GM03348 (cell line): Measurements from ENCODE around the gene ZNF221.
"Not testable (repeated sequence)": the region's sequence is repeated elsewhere in the genome, so short reads cannot be mapped to it uniquely, and the experiment has no call there.

Source experiments
- DNase-seq: peaks from one replicate; pipeline ENCODE4 v3.0.0; 2012; ENCODE audit warnings: low spot score

The ZNF221 gene

DNA sequence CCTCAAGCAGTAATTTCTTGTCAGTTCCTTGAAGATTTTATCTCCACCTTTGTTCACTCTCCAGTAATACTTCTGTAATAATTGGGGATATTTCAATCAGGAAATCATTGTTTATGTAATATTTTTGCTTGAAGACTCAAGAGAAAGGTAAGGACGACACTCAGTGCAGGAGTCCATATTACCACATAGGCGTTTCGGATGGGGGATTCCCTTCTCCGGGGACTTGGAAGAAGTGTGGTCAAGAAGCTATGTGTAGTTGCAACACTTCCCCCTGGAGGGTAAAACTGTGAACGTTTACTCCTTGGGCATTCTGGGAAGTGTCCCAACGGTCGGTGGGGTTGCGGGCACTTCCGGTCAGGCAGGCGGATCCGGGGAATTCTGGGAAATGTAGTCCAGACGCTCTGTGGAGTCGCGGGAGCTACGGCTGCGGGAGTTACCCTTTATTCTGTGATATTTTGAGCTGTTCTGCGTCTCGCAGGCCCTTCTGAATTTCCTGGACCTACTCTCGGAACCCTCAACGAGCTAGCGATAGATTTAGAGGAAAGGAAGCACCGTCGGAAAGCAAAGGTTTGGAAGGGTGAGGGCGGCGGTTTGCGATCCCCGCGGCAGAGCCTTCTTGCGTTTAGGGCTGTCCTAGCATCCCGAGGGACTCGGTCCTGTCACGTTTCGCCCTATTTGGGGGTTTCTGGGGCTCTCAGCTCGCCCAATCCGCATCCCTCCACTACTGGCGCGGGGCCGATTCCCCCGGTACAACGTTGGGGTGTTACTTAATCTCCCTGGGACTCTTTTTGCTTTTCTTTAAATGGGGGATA lies at the start of gene ZNF221:
TSS of gene ZNF221 (plus strand) at position 395 of the 812 bp plus-strand sequence. CDS start 11,499 bp downstream, outside the sequence.
- peak; percentile 96 for DNase-seq

DNA sequence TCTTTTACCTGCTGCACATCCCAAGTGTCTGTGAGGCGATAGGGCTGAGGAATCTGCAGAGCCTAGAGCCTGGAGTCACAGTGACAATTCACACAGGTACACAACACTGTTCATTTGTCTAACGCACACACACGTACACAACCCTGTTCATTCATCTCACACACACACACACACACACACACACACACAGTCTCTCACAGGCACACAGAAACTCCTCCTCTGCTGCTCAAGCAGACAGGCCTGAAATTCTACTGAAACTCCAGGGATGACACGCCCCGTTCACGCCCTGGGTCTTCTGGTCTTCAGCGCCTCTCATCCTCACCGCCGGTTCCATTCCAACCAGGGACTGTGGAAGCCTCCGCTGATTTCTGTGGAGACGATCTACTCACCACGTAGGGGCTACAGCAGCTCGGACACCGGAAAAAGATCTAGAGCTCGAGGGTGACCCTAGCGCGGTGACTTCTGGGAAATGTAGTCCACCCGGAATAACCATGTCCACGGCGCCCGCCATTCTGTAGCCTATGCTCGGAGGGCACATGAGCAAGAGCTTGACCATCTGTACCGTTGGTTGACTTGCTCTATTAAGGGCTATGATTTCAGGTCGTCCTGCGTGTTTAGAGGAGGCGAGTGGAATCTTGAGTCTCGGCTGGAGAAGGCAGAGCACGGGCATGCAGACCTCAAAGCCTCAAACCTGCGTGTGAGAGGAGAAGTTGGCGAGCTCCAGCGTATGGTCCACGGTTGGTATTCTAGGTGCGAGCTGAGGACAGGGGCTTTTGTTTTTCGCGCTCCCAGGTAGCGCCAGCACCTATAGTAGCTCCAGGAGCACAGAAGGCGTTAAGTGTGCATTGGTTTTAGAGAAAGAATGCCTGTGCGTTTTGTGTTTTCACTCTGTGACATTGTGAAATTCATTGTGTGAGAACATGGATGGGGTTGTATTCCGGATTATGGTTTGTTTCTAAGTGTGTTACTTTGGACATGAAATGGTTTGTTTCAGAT lies 49.3 kb upstream of the ZNF221 start:
- DNase-seq: peak; percentile 91

DNA sequence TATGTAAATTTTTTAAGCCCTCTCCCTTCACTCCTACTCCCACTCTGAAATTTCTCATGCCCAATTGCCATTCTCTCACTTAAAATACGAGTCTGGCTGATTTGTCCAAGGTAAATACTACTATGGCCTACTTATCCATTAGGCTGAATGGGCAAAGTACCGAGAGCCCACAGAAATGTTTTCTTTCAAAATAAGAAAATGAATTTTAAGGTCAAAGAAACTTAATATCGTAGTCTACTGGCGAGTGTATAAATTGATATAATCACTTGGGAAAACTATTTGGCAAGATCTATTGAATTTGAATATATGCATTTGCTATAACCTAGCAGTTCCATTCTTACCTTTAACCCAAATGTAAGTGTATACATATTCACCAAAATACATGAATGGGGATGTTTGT lies 48.6 kb upstream of the ZNF221 start:
- DNase-seq: no peak

DNA sequence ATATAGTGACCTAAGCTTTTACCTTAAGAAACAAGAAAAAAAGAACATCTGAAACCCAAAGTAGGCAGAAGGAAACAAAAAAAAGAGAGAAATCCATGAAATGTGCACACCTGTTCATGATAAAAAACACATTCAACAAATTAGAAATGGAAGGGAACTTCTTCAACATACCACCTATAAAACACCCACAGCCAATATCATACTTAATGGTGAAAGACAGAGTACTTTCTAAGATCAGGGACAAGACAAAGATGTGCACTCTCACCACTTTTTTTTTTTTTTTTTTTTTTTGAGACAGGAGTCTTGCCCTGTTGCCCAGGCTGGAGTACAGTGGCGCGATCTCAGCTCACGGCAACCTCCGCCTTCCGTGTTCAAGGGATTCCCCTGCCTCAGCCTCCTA lies 45.1 kb upstream of the ZNF221 start:
- no peak for DNase-seq

DNA sequence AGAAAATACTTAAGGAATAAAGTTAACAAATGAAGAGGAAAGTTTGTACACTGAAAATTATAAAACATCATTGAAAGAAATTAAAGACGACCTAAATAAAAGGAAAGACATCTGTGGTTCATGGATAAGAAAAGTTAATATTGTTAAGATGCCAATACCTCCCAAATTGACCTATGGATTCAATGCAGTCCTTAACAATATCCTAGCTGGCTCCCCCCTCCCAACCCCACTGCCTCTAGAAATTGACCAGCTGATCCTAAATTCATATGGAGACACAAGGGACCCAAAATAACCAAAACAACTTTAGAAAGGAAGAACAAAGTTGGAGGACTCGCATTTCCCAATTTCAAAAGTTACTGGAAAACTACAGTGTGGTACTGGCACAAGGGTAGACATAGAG lies 44.3 kb upstream of the ZNF221 start:
- no peak for DNase-seq

DNA sequence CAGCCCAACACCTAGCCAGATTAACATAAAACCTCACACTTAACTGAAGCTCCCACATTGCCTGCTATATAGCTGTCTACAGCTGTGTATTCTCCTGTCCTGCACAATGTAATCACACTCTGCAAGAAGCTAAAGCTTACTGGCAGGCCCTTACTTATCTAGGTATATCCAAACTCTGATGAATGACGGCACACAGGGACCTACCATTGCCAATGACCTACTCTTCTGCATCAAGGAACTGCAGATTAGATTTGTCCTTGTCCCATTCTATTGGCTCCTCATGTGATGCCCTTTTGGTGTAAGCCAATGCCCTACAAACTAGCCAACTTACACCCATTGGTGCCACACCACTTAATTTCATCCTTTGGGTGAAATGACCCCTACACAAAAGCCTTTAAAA lies 42.4 kb upstream of the ZNF221 start:
- no peak for DNase-seq

DNA sequence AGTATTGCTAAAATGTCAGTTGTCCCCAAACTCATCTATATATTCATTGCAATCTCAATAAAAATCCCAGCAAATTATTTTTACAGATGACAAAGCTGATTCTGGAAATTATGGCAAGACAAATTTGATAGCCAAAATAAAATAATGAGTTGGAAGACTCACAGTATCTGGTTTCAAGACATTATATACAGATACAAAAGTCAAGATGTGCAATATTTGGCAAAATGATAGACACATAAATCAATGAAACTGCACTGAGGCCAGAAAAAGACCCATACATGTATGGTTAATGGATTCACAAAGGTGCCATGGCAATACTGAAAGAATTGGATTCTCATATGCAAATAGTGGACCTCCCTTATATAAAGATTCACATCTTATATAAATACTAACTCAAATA lies 40.1 kb upstream of the ZNF221 start:
- DNase-seq: no peak

DNA sequence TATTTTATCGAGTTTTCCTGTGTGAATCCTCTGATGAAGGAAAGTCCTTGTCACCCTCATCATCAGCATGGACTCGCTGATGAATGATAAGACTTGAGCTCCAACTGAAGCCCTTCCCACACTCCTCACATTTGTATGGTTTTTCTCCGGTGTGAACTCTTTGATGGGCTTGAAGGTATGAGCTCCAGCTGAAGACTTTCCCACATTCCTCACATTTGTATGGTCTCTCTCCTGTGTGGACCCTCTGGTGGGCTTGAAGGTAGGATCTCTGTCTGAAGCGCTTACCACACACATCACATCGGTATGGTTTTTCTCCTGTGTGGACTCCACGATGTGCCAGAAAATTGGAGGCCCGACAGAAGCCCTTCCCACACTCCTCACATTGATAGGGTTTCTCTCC lies 37.6 kb upstream of the ZNF221 start:
- DNase-seq: no peak

DNA sequence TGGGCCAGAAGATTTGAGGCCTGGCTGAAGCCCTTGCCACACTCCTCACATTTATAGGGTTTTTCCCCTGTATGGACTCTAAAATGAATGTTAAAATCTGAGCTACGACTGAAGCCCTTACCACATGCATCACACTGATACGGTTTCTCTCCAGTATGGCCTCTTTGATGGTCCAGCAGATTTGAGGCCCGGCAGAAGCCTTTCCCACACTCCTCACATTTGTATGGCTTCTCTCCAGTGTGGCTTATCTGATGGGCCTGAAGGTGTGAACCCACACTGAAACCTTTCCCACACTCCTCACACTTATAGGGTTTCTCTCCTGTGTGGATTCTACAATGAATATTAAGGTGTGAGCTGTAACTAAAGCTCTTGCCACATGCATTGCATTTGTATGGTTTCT lies 37.0 kb upstream of the ZNF221 start:
- DNase-seq: no peak

DNA sequence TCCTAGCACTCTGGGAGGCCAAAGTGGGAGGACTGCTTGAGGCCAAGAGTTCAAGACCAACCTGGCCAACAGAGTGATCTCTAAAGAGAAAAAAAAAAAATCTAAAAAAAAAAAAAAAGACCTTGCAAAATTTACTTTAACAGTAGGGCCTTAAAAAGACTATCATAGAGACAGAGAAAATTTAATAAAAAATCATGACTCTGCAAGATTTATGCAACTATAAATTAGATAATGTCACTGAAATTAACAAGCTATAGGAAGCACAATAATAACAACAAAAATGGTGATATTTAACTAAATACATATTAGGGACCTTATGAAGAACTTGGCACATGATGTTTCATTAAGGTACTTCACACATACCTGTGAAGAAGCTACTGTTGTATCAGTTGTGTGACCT lies 27.2 kb upstream of the ZNF221 start:
- no peak for DNase-seq

DNA sequence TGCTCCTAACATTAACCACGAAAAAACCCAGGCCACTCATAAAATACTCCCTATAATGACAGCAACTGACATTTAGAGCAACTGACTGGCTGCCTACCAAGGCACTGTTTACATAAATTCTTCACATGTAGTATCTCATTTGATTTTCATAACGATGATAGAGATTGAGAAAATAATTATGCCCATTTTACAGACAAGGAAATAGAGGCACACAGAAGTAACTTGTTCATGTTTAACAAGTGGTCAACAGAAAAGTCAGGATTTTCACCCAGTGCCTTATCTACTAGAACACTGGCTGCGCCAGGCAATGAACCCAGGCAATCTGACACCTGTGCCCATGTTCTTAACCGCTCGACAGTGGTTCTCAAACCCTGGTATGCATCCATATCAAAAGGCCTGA lies 22.2 kb upstream of the ZNF221 start:
- no peak for DNase-seq

DNA sequence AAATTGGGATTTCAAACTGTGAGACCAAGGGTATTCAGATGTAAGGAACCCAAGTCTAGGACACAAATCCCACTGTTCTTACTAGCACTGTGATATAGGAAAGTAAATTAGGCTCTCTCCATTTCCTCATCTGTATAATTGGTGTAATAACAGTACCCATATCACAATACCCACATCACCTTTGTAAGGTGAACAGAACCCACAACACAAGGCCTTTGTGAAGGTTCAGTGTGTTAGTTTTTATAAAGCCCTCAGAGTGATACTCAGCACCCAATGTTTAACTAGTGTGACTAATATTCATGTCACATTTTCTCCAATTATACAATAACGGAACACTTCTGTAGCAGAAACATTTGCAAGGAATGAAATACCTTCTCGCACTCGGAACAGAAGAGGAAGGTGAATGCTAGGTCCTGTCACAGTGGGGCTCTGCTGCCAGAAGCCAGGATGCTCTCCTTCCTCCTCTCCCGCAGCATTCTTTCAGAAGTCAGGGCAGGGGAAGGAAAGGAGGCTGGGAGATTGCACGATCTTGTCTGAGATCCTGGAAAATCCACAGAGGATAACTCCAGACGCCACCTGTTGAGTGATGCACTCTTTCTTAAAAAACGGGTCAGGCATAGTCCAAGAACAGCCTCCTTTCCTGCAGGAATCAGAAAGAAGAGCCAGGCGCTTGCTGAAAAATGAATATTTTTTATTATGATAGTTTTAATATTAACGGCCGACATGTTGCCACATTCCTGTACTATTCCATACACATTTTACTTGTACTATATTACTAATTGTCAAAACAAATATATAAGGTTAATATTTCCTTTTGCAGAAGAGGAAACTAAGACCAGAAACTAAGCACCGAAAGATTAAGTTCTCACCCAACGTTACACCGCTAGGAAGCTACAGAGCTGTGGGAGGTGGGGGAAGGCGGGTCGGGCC lies 16.7 kb upstream of the ZNF221 start:
- DNase-seq: peak; percentile 27

DNA sequence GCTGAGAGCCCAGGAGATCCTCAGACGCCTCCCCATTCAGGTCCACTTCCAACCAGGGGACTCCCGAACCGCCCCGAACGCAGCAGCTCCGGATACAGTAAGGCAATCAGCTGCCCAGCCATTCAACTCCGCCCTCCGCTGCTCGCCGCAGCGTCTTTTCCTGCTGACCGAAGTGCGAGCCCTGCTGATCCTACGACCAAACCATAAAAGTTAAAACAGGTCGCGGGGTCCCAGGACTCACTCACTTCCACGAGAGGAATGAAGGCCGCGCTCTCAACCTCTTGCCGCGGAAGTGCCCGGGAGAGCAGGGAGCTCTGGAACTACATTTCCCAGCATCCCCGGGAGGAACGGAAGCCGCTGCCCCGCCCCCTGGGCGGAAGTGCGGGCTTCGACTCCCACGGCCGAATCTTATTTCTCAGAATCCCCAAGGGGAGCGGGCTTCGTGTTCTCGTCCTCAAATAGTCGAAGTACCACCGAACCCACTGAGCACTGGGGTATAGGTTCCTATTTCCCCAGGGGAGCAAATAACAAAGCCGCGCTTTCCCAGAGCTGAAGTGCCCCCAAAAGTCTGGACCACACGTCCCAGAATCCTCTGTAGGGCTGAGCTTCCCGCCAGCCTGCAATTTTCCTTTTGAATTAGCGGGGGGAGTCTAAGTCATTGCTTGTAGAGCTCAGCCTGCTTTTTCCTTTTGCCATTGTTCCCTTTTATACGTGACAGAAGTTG lies 15.9 kb upstream of the ZNF221 start, which contains the start of gene ZNF45:
TSS of gene ZNF45 (minus strand) at position 298 of the 724 bp plus-strand sequence. CDS start 13,097 bp downstream, outside the sequence.
- DNase-seq: peak; percentile 95

DNA sequence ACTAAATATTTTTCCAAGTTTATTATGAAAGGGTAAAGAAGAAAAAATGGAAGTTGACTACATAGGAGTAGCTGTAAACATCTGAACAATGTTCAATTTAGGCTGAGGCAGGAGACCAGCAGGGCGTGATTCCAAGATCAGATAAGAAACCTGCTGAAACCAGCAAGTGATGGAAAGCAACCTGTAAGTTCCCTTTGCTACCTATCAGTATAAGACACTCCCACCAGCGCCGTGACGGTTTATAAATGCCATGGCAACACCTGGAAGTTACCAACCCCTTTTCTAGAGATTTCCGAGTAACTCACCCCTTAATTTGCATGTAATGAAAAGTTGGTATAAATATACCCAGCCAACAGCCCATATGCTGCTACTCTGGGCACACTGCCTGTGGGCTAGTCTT lies 14.8 kb upstream of the ZNF221 start:
- no peak for DNase-seq

DNA sequence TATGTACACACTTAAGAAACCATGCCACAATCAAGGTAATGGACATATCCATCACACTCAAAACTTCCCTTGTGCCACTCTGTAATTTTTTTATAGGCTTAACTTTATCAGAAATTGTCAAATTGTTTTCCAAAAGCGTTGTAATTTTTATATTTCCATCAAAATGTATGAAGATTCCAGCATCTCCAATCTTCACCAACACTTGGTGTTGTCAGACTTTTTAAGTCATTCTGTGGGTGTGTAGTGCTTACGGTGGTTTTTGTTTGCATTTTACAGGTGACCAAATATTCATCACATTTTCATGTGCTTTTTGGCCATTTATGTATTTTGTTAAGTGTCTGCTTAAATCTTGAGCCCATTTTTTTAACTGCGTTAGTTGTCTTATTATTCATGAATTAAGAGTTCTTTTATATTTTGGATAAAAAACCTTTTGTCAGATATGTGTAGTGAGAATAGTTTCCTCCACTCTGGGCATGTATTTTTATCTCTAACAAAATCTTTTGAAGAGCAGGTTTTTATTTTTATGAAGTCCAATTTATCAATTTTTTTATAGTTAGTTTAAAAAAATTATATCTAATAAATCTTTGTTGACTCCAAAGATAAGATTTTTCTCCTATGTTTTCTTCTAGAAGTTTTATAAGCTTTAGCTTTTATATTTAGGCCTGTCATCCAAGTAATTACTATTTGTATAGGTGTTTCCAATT lies 11.3 kb upstream of the ZNF221 start:
- DNase-seq: no peak

DNA sequence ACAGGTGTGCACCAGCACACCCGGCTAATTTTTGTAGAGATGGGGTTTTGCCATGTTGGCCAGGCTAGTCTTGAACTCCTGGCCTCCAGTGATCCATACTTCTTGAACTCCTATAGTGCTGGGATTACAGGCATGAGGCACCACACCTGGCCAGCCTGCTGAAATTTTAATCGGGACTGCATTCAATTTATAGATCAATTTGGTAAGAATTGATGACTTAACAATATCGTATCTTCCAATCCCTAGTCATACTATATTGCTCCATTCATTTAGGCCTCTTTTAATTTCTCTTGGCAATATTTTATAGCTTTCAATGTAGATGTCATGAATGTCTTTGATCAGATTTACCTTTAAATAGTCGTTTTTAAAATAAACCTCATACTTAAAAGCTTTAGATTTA lies 10.3 kb upstream of the ZNF221 start:
- DNase-seq: no peak

DNA sequence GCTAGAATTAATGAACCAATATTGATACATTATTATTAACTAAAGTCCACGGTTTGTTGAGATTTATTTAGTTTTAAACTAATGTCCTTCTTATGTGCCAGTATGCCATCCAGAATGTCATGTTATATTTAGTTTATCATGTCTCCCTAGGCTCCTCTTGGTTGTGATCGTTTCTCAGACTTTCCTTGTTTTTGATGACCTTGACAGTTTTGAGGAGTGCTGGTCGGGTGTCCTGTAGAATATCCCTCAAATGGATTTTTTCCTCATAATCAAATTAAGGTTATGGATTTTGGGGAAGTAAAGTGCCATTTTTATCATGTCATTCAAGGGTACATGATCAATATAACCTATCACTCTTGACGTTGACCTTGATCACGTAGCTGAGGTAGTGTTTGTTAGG lies 9.8 kb upstream of the ZNF221 start:
- no peak for DNase-seq

DNA sequence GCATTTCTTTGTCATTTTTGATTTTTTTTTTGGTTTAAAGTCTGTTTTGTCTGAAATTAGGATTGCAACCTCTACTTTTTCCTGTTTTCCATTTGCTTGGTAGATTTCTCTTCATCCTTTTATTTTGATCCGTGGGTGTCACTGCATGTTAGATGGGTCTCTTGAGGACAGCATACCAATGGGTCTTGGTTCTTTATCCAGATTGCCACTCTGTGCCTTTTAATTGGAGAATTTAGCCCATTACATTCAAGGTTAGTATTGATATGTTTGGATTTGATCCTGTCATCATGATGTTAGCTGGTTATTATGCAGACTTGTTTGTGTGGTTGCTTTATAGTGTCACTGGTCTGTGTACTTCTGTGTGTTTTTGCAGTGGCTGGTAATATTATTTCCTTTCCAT lies 3.6 kb upstream of the ZNF221 start:
- DNase-seq: not testable (repeated sequence)

DNA sequence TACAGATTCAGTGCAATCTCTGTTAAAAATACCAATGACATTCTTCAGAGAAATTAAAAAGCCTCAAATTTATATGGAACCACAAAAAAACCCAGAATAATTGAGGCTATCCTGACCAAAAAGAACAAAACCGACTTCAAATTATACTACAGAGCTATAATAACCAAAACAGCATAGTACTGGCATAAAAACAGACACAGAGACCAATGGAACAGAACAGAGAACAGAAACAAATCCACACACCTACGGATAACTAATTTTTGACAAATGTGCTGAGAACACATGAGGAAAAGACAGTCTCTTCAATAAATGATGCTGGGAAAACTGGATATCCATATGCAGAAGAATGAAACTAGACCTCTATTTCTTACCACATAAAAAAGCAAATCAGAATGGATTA lies 1.2 kb upstream of the ZNF221 start:
- DNase-seq: not testable (repeated sequence)

DNA sequence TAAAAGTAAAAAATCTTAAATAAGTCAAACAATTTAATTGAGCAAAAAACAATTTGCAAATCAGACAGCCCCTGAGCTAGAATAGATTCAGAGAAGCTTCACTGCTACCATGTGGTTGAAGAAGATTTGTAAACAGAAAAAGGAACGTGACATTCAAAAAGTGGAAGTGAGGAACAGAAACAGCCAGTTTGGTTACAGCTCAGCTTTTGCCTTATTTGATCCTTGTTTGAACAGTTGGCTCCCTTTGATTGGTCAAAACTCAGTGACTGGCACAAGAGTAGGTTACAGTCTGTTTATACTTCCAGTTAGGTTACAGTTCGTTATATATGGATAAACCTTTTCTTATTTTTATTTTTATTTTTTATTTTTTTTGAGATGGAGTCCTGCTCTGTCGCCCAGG lies 5.8 kb downstream of the ZNF221 start:
- DNase-seq: no peak
